SKM-1 (cell line): ENCODE measurements around the gene GNG11.
"Not testable (repeated sequence)": the region's sequence is repeated elsewhere in the genome, so short reads cannot be mapped to it uniquely, and the experiment has no call there.

Source experiments
- DNase-seq: peaks from one replicate; lab custom pipeline; 2025; ENCODE audit not compliant: unreplicated experiment; lab: John Stamatoyannopoulos, UW

Gene GNG11

DNA sequence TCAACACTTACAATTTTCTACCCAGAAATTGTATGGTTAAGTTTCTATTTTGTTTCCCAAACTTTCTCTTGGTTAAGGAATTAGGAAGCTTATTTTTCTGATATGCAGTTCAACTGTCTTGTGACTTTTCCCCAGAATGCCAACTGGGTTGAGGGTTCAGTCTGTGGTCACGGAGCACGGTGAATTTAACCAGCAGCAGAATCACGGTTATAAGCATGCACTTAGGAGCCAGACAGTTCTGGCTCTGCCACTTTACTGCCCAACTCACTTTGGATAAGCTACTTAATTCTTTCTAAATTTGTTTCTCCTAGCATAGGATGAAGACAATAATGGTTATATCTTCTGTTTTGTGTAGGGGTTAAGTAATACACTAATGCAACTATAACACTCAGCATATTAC is 10.3 kb upstream of the GNG11 start:
- not testable (repeated sequence) for DNase-seq

DNA sequence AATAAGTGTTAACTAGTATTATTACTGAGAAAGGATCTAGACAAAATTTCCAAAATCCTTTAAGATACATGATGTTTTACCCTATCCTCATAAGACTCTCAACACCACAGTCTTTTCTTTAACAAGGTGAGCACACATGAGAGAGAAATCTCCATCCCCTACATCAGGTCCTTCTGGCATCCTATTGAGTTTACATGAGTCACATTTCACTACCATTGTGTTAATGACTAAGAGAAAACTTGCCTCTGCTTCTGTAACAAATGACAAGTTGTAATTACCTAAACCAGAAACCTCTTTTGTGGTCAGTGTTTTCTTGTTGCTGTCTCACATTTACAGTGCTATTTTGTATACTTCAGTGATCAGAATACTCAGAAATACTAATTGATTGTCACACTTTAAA is 9.9 kb upstream of the GNG11 start:
- not testable (repeated sequence) for DNase-seq

DNA sequence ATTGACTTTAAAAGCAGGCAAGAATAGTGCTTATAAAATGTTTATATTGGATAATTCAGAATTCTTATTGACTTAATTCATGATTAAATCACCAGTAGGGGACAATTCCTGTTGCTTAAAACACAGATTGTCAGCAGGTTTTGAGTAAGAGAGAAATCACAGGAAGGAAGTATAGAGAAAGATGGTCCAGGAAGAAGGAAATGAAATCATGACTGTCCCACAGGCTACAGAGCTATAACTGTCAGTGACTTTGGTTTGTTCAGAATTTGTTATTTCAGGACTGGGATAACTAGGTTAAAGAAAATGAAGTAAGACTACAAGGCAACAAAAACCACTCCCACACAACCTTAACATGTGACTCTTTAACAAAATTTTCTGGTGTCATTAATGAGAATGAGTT is 8.3 kb upstream of the GNG11 start:
- no peak for DNase-seq

DNA sequence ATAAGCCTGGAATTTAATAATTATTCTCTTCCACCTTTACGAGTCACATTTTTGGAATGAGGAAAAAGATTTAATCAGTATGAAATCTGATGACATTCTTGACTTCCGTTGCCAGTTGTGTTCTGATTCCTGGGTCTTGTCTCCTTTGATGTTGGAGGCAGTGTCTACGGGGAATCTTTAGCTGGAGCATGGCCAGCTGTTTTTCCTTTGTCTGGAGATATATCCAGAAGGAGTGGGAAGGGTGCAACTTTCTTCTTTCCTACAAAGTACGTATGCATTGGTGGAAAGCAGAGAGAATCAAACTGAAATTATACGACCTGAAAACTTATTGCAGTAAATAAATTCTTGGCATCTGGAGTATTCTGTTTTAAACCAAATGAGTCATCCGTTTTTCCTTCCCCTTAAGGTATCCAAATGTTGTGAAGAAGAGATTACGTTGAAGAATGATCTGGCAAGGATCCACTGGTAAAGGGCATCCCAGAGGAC is 6.9 kb upstream of the GNG11 start:
- no peak for DNase-seq

DNA sequence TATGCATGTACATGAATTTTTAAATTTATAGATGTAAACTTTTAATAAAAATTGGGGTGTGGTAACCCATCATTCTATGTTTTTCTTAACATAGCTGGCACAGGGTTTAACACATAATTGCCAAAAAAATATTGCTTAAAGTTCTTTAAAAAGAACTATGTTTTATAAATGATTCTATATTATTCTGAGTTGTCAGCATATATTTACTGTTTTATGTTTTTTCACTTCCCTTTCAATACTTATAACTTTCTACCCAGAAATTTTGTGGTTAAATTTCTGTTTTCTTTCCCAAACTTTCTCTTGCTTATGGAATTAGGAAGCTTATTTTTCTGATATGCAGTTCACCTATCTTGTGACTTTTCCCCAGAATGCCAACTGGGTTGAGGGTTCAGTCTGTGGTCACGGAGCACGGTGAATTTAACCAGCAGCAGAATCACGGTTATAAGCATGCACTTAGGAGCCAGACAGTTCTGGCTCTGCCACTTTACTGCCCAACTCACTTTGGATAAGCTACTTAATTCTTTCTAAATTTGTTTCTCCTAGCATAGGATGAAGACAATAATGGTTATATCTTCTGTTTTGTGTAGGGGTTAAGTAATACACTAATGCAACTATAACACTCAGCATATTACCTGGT is 6.2 kb upstream of the GNG11 start:
- DNase-seq = not testable (repeated sequence)

DNA sequence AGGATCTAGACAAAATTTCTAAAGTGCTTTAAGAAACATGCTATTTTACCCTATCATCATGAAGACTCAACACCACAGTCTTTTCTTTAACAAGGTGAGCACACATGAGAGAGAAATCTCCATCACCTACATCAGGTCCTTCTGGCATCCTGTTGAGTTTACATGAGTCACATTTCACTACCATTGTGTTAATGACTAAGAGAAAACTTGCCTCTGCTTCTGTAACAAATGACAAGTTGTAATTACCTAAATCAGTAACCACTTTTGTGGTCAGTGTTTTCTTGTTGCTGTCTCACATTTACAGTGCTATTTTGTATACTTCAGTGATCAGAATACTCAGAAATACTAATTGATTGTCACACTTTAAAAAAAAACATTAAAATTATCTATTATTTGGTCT is 5.6 kb upstream of the GNG11 start:
- DNase-seq = not testable (repeated sequence)

DNA sequence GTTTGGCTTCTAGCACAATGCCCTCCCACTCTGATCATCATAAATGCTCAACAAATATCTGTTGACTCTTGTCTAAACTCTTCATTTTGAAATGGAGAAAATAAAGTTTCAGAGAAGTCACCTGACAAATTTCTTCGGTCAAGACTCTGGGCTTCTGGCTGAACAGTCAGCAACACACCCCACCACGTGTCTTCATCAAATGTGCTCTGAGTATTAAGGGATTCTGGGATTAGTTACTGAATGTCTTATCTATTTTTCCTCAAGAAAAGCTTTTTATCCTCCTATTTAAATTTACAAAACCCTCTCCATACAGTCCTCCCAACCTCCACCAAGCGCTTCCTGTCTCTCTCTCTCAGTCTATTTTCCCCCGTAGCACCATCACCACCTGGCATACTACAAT is 5.2 kb upstream of the GNG11 start:
- not testable (repeated sequence) for DNase-seq

DNA sequence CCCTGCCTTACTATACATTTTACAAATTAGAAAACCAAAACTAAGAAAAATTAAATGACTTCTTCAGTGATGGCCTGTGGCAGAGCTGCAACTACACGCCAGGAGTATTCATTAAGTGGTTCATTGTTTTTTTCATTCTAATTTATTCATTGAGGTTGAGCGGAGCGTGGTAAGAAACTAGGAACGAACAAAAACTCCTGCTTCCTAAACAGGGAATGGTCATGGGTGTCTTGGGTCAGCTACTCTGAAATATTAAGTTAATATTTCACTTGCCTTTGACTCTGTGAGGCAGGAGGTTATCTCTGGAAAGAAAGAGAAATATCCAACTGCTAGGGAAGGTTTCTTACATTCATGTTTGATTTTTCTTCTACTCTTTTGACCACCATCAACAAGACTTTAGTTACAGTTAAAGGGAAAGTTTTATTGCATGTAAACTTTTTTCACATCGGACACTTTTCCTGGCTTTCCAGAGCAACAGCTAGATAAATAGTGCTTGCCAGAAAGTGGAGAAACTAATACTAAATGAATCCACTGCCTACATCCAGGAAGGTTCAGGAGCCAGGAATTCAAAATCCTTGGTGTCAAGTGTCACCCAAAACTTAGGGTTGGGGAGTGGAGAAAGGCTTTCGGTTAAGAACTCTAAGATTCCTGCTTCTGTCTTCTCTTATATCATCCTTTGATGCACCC is 896 bp upstream of the GNG11 start:
- no peak for DNase-seq

DNA sequence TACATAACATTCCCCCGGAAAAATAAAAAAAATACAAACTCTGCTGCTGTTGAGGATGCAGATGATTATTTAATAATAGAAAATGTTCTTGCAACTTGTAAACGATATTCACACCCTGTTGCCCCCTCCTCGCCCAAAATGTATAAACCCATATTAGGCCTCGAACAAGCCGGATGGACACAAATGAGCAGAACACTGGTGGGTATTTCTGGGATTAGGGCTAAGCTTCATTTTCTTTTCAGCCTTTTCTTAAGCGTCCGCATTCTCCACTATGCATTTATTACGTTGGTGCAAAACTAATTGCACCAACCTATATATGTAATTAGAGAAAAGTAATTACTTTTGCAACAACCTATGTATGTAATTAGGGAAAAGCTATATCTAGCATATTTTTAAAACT is 349 bp upstream of the GNG11 start:
- DNase-seq = no peak

DNA sequence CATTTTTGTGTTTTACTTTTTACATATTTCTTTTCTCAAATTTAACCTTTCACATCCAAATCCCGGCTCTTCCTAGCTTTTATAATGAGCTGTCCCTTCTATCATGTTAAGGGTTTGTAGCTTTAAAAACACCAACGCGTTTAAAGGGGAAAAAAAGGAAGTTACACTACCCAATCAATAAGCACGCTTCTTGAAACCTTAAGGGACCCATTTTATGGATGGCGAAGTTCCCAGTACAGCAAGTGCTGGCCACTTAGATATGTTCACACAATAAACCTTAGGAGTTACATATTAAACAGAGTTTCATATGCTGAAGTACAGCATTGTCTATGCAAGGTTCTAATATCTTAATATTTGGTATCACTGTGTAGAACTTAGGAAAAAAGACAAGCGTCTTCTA is 1.8 kb downstream of the GNG11 start:
- DNase-seq = no peak

DNA sequence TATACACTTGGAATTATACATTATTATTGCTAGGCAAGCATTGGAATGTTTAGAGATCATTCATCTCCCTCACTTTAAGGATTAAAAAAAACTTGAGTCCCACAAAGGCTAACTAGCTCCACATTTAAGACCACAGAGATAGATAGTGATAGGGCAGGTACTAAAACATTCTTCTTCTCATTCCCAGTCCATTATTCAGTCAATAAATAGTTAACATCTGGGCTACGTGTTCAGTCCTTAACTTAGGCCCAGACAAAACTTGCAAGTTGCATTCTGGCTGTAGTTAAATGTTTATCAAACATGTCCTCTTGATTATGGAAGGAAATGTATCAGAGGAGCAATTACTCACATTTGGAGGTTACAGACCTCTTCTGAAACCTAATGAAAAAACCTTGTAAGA is 2.4 kb downstream of the GNG11 start:
- no peak for DNase-seq

DNA sequence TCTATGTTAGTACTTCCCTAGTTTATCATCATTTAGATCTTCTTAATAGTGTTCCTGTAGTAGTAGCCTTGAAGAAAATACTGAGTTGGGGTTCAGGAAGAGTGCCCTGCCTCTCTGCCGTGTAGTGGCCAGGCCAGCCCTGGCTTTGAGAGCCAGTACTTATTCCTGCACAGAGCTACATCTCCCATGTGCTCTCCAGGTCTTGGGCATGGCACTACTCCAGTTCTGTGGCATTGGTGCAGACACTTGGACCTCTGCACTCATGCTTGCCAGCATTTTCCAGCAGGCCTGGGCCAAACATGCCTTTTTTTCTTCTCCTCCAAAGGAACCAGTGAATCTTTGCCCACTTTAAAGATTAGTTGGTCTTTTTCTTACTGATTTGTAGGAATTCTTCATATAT is 5.3 kb downstream of the GNG11 start:
- no peak for DNase-seq

DNA sequence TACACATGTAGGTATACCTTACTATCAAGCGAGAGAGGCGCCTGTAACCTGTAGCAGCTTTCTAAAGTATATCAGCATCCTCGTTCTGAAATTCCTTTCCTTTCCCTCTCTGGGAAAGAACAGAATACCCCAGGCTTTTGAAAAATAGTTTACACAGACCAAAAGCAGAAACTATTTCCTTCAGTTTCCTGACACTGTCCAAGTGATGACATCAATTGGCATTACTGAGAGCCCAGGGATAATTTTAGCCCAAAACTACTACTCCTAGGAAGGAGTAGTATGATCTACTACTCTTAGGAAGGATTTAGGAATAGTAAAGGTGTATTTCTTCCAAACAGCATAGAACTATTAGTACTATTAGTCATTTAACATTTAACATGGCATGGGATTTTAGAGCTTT is 6.0 kb downstream of the GNG11 start:
- no peak for DNase-seq

DNA sequence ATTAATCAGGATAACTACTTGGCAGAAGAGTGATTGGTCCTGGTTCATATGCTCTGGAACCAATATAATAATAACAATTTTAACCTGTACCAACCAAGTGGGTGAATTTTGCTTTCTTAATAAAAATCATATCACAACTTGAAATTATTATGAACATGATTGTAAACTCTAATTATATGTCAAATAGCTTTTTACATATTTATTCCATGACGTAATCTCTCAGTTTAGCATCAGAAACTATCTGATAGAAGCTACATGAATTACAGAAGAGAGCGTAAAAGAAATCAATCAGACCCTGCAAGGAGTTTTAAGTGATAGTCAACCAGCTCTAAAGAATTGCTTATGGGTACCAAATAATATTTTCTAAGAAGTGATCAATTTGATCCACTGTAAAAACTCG is 10.1 kb downstream of the GNG11 start:
- DNase-seq = no peak

DNA sequence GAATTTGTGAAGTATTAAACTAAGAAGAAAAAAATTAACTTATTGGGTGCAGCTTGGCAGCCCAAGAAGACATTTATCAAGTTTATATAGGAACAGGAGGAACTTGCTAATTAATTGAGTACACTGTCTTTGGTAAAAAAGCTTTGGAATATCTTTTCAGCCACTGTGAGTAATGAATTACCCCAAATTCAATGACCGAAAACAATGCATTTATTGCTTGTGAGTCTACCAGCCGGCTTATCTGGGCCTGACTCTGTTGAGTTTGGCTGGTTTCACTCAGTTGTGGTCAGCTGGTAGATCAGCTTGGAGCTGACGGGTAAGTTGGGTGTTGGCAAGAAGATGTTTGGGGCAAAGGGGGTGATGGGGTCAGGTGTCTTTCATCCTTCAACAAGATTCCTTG is 11.6 kb downstream of the GNG11 start:
- no peak for DNase-seq

DNA sequence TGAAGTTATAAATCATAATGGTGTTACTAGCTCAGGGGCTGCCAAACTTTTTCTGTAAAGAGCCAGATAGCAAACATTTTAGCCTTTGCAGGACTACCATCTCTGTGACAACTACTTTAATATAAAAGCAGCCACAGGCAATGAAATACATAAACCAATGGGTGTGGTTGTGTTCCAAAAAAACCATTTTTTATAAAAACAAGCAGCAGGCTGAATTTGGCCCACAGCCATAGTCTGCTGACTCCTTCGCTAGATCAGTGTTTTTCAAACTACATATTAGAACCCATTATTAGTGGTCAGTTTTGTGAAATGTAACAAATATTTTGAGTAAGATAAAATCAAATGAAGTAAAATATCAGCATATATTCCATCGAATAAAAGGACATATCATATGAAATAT is 13.6 kb downstream of the GNG11 start:
- DNase-seq = no peak

DNA sequence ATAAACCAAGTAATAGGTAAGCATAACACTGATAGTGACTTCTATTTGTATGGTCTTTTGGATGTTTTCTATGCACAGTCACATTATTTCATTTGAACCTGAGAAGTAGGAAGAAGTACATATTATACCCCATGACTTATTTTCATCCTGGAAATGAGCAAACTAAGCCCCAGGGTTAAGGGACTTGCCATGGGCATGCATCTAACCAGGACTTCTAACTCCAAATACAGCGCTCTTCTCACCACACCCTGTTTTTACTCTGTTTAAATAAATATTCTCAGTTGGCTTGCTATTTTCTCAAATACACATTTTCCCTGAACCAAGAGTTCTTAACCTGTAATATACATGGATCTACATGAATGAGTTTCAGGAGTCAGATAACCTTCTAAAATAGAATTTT is 16.3 kb downstream of the GNG11 start:
- DNase-seq = no peak

DNA sequence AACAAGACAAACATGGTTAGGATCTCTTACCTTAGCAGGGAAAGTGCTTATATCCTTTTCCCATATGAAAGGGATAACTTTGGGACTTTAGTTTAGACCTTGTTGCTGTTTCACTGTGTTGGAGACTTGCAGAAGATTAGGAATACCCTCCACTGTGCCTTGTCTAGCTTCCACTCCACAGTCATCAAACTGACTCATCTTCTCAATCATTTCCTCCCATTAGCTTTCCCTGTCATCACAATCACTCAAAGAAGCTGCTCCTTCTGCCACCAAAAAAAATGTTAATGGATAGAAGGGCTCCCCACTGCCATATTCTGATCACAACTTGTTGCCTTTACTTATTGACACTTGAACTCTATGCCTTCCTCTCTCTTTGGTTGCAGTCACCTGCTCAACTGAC is 16.8 kb downstream of the GNG11 start:
- DNase-seq = no peak

DNA sequence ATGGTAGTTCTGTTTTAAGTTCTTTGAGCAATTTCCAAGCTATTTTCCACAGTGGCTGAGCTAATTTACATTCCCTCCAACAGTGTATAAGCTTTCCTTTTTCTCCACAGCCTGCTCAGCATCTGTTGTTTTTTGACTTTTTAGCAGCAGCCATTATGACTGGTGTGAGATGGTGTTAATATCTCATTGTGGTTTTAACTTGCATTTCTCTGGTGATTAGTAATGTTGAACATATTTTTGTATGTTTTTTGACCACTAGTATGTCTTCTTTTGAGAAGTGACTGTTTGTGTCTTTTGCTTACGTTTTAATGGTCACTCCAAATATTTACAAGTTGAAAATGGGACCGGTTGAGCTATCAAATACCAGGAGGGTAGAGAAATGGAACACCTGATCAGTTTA is 20.4 kb downstream of the GNG11 start:
- no peak for DNase-seq

DNA sequence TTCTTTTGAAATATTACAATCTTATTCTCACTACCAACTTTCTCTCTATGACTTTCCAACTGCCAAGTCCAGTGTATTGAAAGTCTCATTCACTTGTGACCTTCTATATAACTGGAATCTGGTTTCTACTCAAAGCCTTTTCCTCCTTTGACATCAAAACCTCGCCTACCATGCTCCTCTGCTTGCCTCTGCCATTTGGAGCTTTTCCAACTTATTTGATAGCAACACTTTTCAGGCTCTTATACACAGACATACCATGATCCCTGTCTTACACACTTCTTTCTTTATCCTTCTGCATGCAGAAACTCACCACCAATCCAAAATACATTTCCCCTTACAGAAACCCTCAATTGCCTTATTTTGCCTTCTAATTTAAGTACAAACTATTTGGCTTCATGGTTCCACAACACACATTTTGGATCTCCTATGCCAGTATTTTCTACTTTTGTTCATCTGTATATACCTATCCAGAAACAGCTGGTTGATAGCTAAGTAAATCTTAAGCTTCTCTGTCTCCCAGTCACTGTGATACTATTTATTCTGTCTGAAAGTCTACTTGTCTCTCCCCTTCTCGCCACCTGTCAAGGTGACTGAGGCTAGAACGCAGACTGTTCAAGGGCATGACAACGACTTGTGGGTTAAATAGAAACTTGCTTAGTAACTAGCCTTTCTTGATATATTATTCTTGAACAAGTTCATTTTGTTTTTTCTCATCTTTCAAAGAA is 22.4 kb downstream of the GNG11 start:
- no peak for DNase-seq

DNA sequence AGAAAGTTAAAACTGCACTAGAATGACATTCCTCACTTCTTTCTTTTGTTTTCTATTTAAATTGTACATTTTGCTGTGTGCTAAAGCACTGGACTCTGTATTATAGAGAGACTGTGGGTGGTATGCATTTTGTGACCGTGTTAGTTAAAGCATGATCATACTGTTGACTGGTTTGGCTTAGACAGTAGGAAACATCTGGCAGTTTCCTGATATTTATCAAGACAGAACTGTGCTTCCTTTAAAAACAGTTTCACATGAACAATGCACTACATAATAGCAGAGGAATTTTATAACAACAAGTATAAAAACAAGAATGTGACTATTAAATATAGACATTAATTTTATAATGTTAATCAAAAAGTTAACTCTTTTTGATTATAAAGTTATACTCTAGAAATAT is 23.1 kb downstream of the GNG11 start:
- DNase-seq = no peak

DNA sequence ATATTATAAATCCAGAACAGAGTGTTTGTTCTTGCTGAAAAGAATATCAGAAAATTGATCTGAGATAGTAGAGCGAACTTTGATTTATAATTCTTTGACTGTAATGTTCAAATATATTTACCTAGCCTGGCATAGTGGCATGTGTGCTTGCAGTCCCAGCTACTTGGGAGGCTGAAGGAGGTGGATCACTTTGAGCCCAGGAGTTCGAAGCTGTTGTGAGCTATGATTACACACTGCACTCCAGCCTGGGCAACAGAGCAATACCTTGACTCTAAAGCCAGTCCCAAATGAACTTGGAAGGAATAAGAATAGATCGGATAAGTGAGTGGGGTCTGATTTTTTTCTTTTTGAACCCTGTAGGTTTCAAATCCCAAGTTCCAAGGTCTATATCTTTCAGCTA is 23.5 kb downstream of the GNG11 start:
- no peak for DNase-seq
